Osteoblast (primary cell): Measurements from ENCODE around the gene TPRN. TPM values are rescaled to one million over a fixed set of nuclear protein-coding genes. Genes with fewer than 3 reads are reported as not detected.

Experiments
- DNase-seq: peaks from one replicate; pipeline ENCODE4 v3.0.0; 2011; ENCODE audit warnings: low spot score, mixed read lengths; ENCODE audit not compliant: insufficient read length; ENCODE audit errors: missing footprints
- H2AFZ ChIP-seq: 2 replicates; pipeline ENCODE4 v1.6.0; 2011; ENCODE audit warnings: mild to moderate bottlenecking, low read length
- H3K27ac ChIP-seq: 2 replicates; pipeline ENCODE4 v1.5.1; 2011; ENCODE audit warnings: mild to moderate bottlenecking, low read depth, low read length, moderate library complexity
- H3K27me3 ChIP-seq: 2 replicates; pipeline ENCODE4 v1.6.0; 2012; ENCODE audit warnings: mild to moderate bottlenecking, control low read depth, inconsistent platforms, low read length, moderate library complexity; ENCODE audit not compliant: insufficient read depth
- H3K36me3 ChIP-seq: 2 replicates; pipeline ENCODE4 v1.5.1; 2011; ENCODE audit warnings: mild to moderate bottlenecking, low read length, control low read depth, moderate library complexity; ENCODE audit not compliant: insufficient read depth
- H3K4me1 ChIP-seq: 2 replicates; pipeline ENCODE4 v1.5.1; 2011; ENCODE audit warnings: mild to moderate bottlenecking, low read length, control low read depth, moderate library complexity; ENCODE audit not compliant: insufficient read depth
- H3K4me2 ChIP-seq: 2 replicates; pipeline ENCODE4 v1.6.0; 2011; ENCODE audit warnings: mild to moderate bottlenecking, low read length; ENCODE audit not compliant: insufficient read depth
- H3K4me3 ChIP-seq: fragments of 200-600 bp; sonication (generic); 3 replicates; pipeline ENCODE4 v1.5.1; 2012; ENCODE audit warnings: mild to moderate bottlenecking, low read length, inconsistent platforms; ENCODE audit not compliant: insufficient read depth
- H3K79me2 ChIP-seq: 2 replicates; pipeline ENCODE4 v1.6.0; 2012; ENCODE audit warnings: mild to moderate bottlenecking, low read length, control low read depth, inconsistent platforms; ENCODE audit not compliant: insufficient read depth
- H3K9me3 ChIP-seq: 2 replicates; pipeline ENCODE4 v1.5.1; 2011; ENCODE audit warnings: low read depth, low read length, control low read depth
- H4K20me1 ChIP-seq: 2 replicates; pipeline ENCODE4 v1.6.0; 2012; ENCODE audit warnings: mild to moderate bottlenecking, low read length, control low read depth; ENCODE audit not compliant: insufficient read depth
- CTCF ChIP-seq: IDR thresholded peaks from 2 replicates; pipeline ENCODE4 v1.5.1; 2011; ENCODE audit warnings: mild to moderate bottlenecking, low read depth, low read length, moderate library complexity; ENCODE audit errors: extremely low read depth
- total RNA-seq: library from RNA; depleted of rRNA; stranded (reverse); fragments of >200 nt; gene quantifications from 2 replicates; pipeline ENCODE4 v1.2.3, GENCODE V29; 2012

TPRN gene
- total RNA-seq, 1 donor: 10.5 TPM

GRCh38 chr9:137234055-137234697 is 33.6 kb upstream of the TPRN start:
- peaks cover 10% of the 10 kb centered on the region for H4K20me1 ChIP-seq
- H3K4me2 ChIP-seq: no peak overlapping the region
- H3K4me3 ChIP-seq: no peak overlapping the region
- H3K36me3 ChIP-seq: no peaks in the 10 kb centered on the region
- peaks cover 3% of the 10 kb centered on the region for H3K4me1 ChIP-seq
- no peaks in the 10 kb centered on the region for H3K27me3 ChIP-seq
- H3K79me2 ChIP-seq: peaks cover 20% of the 10 kb centered on the region
- no peak overlapping the region for H2AFZ ChIP-seq
- no peaks in the 10 kb centered on the region for H3K9me3 ChIP-seq
- no peak overlapping the region for H3K27ac ChIP-seq
- DNase-seq: no peak
- TF ChIP-seq CTCF: no peak

GRCh38 chr9:137233143-137233980 is 32.8 kb upstream of the TPRN start:
- Histone ChIP-seq H2AFZ (no peak overlapping the region), H3K4me3 (no peak overlapping the region), H3K9me3 (no peaks in the 10 kb centered on the region), H3K27ac (no peak overlapping the region), H3K4me2 (no peak overlapping the region), H3K27me3 (no peaks in the 10 kb centered on the region), H3K36me3 (no peaks in the 10 kb centered on the region), H3K79me2 (peaks cover 12% of the 10 kb centered on the region), H4K20me1 (peaks cover 10% of the 10 kb centered on the region), H3K4me1 (peaks cover 3% of the 10 kb centered on the region)
- no peak for DNase-seq
- no peak for TF ChIP-seq CTCF

- peaks cover 4% of the 10 kb centered on the region for H3K79me2 ChIP-seq
- no peak overlapping the region for H3K4me2 ChIP-seq
- H2AFZ ChIP-seq: no peak overlapping the region
- peaks cover 10% of the 10 kb centered on the region for H4K20me1 ChIP-seq
- H3K27ac ChIP-seq: no peak overlapping the region
- H3K36me3 ChIP-seq: no peaks in the 10 kb centered on the region
- no peaks in the 10 kb centered on the region for H3K9me3 ChIP-seq
- TF ChIP-seq CTCF: no peak
- no peaks in the 10 kb centered on the region for H3K27me3 ChIP-seq
- DNase-seq: no peak
- H3K4me3 ChIP-seq: no peak overlapping the region
- H3K4me1 ChIP-seq: peaks cover 3% of the 10 kb centered on the region
Observed at GRCh38 chr9:137232510-137232909, 32.0 kb upstream of the TPRN start.

GRCh38 chr9:137232101-137232500 is 31.6 kb upstream of the TPRN start:
- Histone ChIP-seq H3K36me3 (no peaks in the 10 kb centered on the region), H3K4me3 (no peak overlapping the region), H3K4me2 (no peak overlapping the region), H3K27ac (no peak overlapping the region), H2AFZ (no peak overlapping the region), H3K79me2 (peaks cover under 1% of the 10 kb centered on the region), H3K9me3 (no peaks in the 10 kb centered on the region), H3K4me1 (peaks cover 3% of the 10 kb centered on the region), H4K20me1 (peaks cover 9% of the 10 kb centered on the region), H3K27me3 (no peaks in the 10 kb centered on the region)
- no peak for TF ChIP-seq CTCF
- no peak for DNase-seq
